Ovary (tissue), 9 donors: ENCODE measurements around the gene MLF2. TPM values are rescaled to one million over a fixed set of nuclear protein-coding genes. Genes with fewer than 3 reads are reported as not detected.

ENCODE experiments used
- DNase-seq, 5 donors: peaks; one replicate each; pipeline ENCODE4 v3.0.0-alpha.2; 2019 to 2020
- H3K27ac ChIP-seq, 2 donors: fragments of 200-600 bp; one replicate each; pipeline versions ENCODE4 v1.5.1 to v1.8.0; 2019 to 2022
- H3K27me3 ChIP-seq: fragments of 200-600 bp; one replicate; pipeline ENCODE4 v1.8.0; 2022
- H3K36me3 ChIP-seq: fragments of 200-600 bp; sonication (generic); one replicate; pipeline ENCODE4 v1.5.1; 2019
- H3K4me1 ChIP-seq: one replicate; pipeline ENCODE4 v1.8.1; 2013; ENCODE audit warnings: mild to moderate bottlenecking, moderate library complexity; ENCODE audit not compliant: insufficient read depth
- H3K4me3 ChIP-seq: fragments of 200-600 bp; sonication (generic); one replicate; pipeline ENCODE4 v1.5.1; 2017
- H3K9me3 ChIP-seq, 2 donors: fragments of 200-600 bp in 1 of 2; sonication (generic) in 1 of 2; one replicate each; pipeline versions ENCODE4 v1.5.1 to v1.8.1; 2013 to 2019; ENCODE audit warnings: mild to moderate bottlenecking in 1 of 2, moderate library complexity in 1 of 2
- EP300 ChIP-seq: sonication (generic); formaldehyde crosslinking; IDR thresholded peaks from one replicate; pipeline ENCODE4 v1.6.1; 2017; ENCODE audit warnings: antibody characterized with exemption
- POLR2A ChIP-seq: fragments of 450-650 bp; IDR thresholded peaks from one replicate; pipeline ENCODE4 v1.6.1; 2017; ENCODE audit warnings: antibody characterized with exemption, mild to moderate bottlenecking, moderate library complexity
- WGBS, 3 donors: extraction: QIAGEN DNeasy Blood & Tissue Kit in 1 of 3; methylation state at CpG; one replicate each; pipeline versions ENCODE4 v1.1.5 to v1.1.7; 2013 to 2017; 5-methylcytosine and 5-hydroxymethylcytosine counted together
- intact Hi-C, 4 donors: fragments of 100-400 bp; cut with DNase I; formaldehyde crosslinking; loops; one replicate each; pipeline versions ENCODE4 v1.11.0 to v1.15.1; 2022 to 2023
- polyA plus RNA-seq, 2 donors: library from polyadenylated mRNA; stranded (reverse); fragments of 200-250 nt in 1 of 2; fragments of 350-450 nt in 1 of 2; fragmentation: Illumina TruSeq in 1 of 2; extraction: RNeasy Lipid Tissue Mini Kit (QIAGEN cat#74804) in 1 of 2; gene quantifications; one replicate each; pipeline ENCODE4 v1.2.3, GENCODE V29; 2013 to 2014
- small RNA-seq: library from RNA; depleted of rRNA; stranded (forward); fragments of <200 nt; gene quantifications from one replicate; pipeline ENCODE3, GENCODE V24; 2016
- total RNA-seq, 7 donors: library from RNA; depleted of rRNA in 2 of 7; stranded (reverse); fragments of >200 nt in 2 of 7; fragmentation: NEBNext Ultra II Directional in 3 of 7; extraction: Animal tissue kit (Norgen Biotek cat#: 25700) in 3 of 7; gene quantifications; one replicate each; pipeline versions ENCODE4 v1.1.0 to v1.2.4, GENCODE V29; 2016 to 2023
- TF ChIP-seq, protein P1 (sequence below), 3 donors: fragments of 450-650 bp in 2 of 3; fragments of 200-600 bp in 1 of 3; IDR thresholded peaks; one replicate each; pipeline versions ENCODE4 v1.5.1 to v1.8.0; 2016 to 2022; ENCODE audit warnings: antibody characterized with exemption in 3 of 3, mild to moderate bottlenecking in 1 of 3
- donor health status: DM: no; HTN: no; CAD: no; lungs with moderate emphysema.
- donor health status: DM: no; HTN: no; CAD: no.
- donor health status: Bipolar disorder and iron deficiency.
- donor health status: DM: yes; HTN: yes; CAD: no.
- donor health status: DM: no; HTN: no; CAD: no.
- donor health status: DM: yes; HTN: yes; CAD: no.

Gene MLF2
- total and polyA plus RNA-seq, 9 donors = 64.1 to 162 (median 140) TPM

DNA sequence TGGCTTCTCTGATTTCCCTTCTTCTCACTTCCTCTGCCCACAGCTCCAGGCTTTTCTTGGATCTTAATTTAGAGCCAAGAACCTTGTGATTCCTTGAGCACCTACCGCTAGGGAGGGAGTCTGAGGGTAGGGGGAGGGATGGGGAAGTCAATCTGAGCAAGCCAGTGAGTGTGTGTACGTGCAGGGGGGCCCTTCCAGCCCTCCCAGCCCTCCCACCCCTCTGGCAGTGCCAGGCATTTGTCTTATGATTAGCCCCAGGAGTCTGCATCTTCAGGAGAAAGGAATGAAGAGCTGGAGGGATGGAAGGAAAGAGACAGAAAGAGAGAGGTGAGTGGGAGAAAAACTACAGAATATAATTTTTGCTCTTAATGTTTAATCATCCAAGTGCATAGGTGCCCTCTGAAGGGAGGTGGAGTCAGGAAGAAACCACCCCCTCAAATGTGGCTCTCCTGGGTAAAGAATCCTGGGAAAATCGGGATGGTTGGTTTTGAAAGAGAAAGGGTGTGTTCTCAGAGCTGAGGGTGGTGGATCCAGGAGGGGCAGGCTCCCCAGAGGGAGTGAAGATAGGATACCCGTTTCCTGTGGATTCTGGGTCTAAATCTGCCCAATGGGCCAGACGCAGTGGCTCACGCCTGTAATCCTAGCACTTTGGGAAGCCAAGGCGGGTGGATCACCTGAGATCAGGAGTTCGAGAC is 54.4 kb downstream of the MLF2 start:
- Histone ChIP-seq H3K36me3 (no peaks in the 10 kb centered on the region), H3K4me3 (no peak overlapping the region), H3K27ac (no peak overlapping the region), H3K4me1 (peaks cover 2% of the 10 kb centered on the region), H3K27me3 (no peaks in the 10 kb centered on the region), H3K9me3 (no peaks in the 10 kb centered on the region)
- WGBS, 3 donors = 66 to 69% (median 69%) methylated on average over 8 of the region's 8 CpGs
- DNase-seq = no peak
- TF ChIP-seq POLR2A = no peak
- TF ChIP-seq, protein P1, sequence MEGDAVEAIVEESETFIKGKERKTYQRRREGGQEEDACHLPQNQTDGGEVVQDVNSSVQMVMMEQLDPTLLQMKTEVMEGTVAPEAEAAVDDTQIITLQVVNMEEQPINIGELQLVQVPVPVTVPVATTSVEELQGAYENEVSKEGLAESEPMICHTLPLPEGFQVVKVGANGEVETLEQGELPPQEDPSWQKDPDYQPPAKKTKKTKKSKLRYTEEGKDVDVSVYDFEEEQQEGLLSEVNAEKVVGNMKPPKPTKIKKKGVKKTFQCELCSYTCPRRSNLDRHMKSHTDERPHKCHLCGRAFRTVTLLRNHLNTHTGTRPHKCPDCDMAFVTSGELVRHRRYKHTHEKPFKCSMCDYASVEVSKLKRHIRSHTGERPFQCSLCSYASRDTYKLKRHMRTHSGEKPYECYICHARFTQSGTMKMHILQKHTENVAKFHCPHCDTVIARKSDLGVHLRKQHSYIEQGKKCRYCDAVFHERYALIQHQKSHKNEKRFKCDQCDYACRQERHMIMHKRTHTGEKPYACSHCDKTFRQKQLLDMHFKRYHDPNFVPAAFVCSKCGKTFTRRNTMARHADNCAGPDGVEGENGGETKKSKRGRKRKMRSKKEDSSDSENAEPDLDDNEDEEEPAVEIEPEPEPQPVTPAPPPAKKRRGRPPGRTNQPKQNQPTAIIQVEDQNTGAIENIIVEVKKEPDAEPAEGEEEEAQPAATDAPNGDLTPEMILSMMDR (IDR thresholded peaks at IDR 0.05) = no peak
- no peak for TF ChIP-seq EP300
- intact Hi-C loops = no loop called here

Small RNAs within 50 kb of the gene (small RNA-seq; reads per million reads assigned to genes)
- not detected for gene RNU6-781P

Other genes with a start within 250 kb of the MLF2 start
- gene GAPDH, start 218.6 kb downstream of the MLF2 start, total RNA-seq = 1,000 to 10,000 TPM in 5 of 7 donors, 100 to 1,000 TPM in 2; 661 to 1,442 (median 1,249) TPM
- 1,000 to 10,000 TPM; 1,086 to 1,247 TPM for gene GAPDH, start 218.6 kb downstream of the MLF2 start, polyA plus RNA-seq
- 10 to 100 TPM; 10.9 to 31.4 (median 22.9) TPM for gene IFFO1, start 197.1 kb downstream of the MLF2 start, total RNA-seq
- gene IFFO1, start 197.1 kb downstream of the MLF2 start, polyA plus RNA-seq = 10 to 100 TPM in 1 of 2 donors, 1 to 10 TPM in 1; 9.7 to 25.9 TPM
- gene NOP2, start 184.8 kb downstream of the MLF2 start, total RNA-seq = 10 to 100 TPM; 11.6 to 46.9 (median 24.5) TPM
- gene NOP2, start 184.8 kb downstream of the MLF2 start, polyA plus RNA-seq = 10 to 100 TPM; 11.6 to 31.2 TPM
- 100 to 1,000 TPM; 137 to 297 (median 227) TPM for gene CHD4, start 145.8 kb downstream of the MLF2 start, total RNA-seq
- gene CHD4, start 145.8 kb downstream of the MLF2 start, polyA plus RNA-seq = 100 to 1,000 TPM; 118 to 177 TPM
- gene LPAR5, start 117.2 kb downstream of the MLF2 start, total RNA-seq = 1 to 10 TPM in 6 of 7 donors, under 1 TPM in 1; 0.83 to 2.2 (median 1.3) TPM
- 1 to 10 TPM in 1 of 2 donors, under 1 TPM in 1; 0.57 to 2.6 TPM for gene LPAR5, start 117.2 kb downstream of the MLF2 start, polyA plus RNA-seq
- 1 to 10 TPM in 3 of 7 donors, under 1 TPM in 4; 0.30 to 2.5 (median 0.92) TPM for gene ACRBP, start 105.7 kb downstream of the MLF2 start, total RNA-seq
- gene ACRBP, start 105.7 kb downstream of the MLF2 start, polyA plus RNA-seq = 1 to 10 TPM in 1 of 2 donors, under 1 TPM in 1; 0.54 to 2.9 TPM
- gene ING4, start 90.0 kb downstream of the MLF2 start, total RNA-seq = 10 to 100 TPM; 26.1 to 39.9 (median 35.0) TPM
- gene ING4, start 90.0 kb downstream of the MLF2 start, polyA plus RNA-seq = 10 to 100 TPM; 64.9 to 90.0 TPM
- gene ZNF384, start 63.8 kb downstream of the MLF2 start, total RNA-seq = 10 to 100 TPM; 22.1 to 64.9 (median 58.2) TPM
- gene ZNF384, start 63.8 kb downstream of the MLF2 start, polyA plus RNA-seq = 10 to 100 TPM; 44.4 to 59.0 TPM
- 1 to 10 TPM in 2 of 7 donors, under 1 TPM in 4, not detected in 1; 0.11 to 3.1 (median 0.85) TPM for gene PIANP, start 52.3 kb downstream of the MLF2 start, total RNA-seq
- gene PIANP, start 52.3 kb downstream of the MLF2 start, polyA plus RNA-seq = 1 to 10 TPM; 1.2 to 3.9 TPM
- 10 to 100 TPM; 36.4 to 61.4 (median 48.4) TPM for gene COPS7A, start 29.1 kb downstream of the MLF2 start, total RNA-seq
- gene COPS7A, start 29.1 kb downstream of the MLF2 start, polyA plus RNA-seq = 10 to 100 TPM; 45.7 to 74.8 TPM
- 1,000 to 10,000 TPM in 1 of 7 donors, 100 to 1,000 TPM in 6; 100 to 1,013 (median 576) TPM for gene PTMS, start 13.2 kb upstream of the MLF2 start, total RNA-seq
- 100 to 1,000 TPM; 550 to 594 TPM for gene PTMS, start 13.2 kb upstream of the MLF2 start, polyA plus RNA-seq
- gene LAG3, start 19.4 kb upstream of the MLF2 start, total RNA-seq = 10 to 100 TPM in 6 of 7 donors, 1 to 10 TPM in 1; 8.5 to 21.8 (median 16.0) TPM
- gene LAG3, start 19.4 kb upstream of the MLF2 start, polyA plus RNA-seq = 10 to 100 TPM in 1 of 2 donors, 1 to 10 TPM in 1; 4.7 to 13.7 TPM
- gene CD4, start 36.4 kb upstream of the MLF2 start, total RNA-seq = 10 to 100 TPM in 4 of 7 donors, 1 to 10 TPM in 3; 2.1 to 12.5 (median 10.3) TPM
- gene CD4, start 36.4 kb upstream of the MLF2 start, polyA plus RNA-seq = 10 to 100 TPM in 1 of 2 donors, 1 to 10 TPM in 1; 7.3 to 40.2 TPM
- gene GPR162, start 68.7 kb upstream of the MLF2 start, total RNA-seq = 10 to 100 TPM in 2 of 7 donors, 1 to 10 TPM in 4, under 1 TPM in 1; 0.60 to 12.0 (median 7.6) TPM
- gene GPR162, start 68.7 kb upstream of the MLF2 start, polyA plus RNA-seq = 1 to 10 TPM; 1.2 to 9.0 TPM
- gene P3H3, start 75.3 kb upstream of the MLF2 start, total RNA-seq = 10 to 100 TPM; 24.0 to 92.3 (median 70.2) TPM
- 10 to 100 TPM in 1 of 2 donors, 1 to 10 TPM in 1; 4.7 to 48.8 TPM for gene P3H3, start 75.3 kb upstream of the MLF2 start, polyA plus RNA-seq
- 10 to 100 TPM in 5 of 7 donors, 1 to 10 TPM in 1, under 1 TPM in 1; 0.34 to 15.0 (median 11.0) TPM for gene GNB3, start 87.8 kb upstream of the MLF2 start, total RNA-seq
- gene GNB3, start 87.8 kb upstream of the MLF2 start, polyA plus RNA-seq = 1 to 10 TPM; 1.8 to 7.8 TPM
- gene CDCA3, start 98.1 kb upstream of the MLF2 start, total RNA-seq = 1 to 10 TPM in 2 of 7 donors, under 1 TPM in 5; 0.18 to 1.6 (median 0.74) TPM
- gene CDCA3, start 98.1 kb upstream of the MLF2 start, polyA plus RNA-seq = 1 to 10 TPM in 1 of 2 donors, under 1 TPM in 1; 0.68 to 1.6 TPM
- gene USP5, start 99.0 kb upstream of the MLF2 start, total RNA-seq = 10 to 100 TPM; 13.9 to 84.3 (median 63.0) TPM
- 10 to 100 TPM; 23.7 to 30.1 TPM for gene USP5, start 99.0 kb upstream of the MLF2 start, polyA plus RNA-seq
- gene TPI1, start 114.4 kb upstream of the MLF2 start, total RNA-seq = 100 to 1,000 TPM; 136 to 443 (median 295) TPM
- gene TPI1, start 114.4 kb upstream of the MLF2 start, polyA plus RNA-seq = 100 to 1,000 TPM; 267 to 594 TPM
- 10 to 100 TPM in 3 of 7 donors, 1 to 10 TPM in 4; 5.8 to 14.7 (median 8.5) TPM for gene SPSB2, start 120.2 kb upstream of the MLF2 start, total RNA-seq
- 1 to 10 TPM in 1 of 2 donors, under 1 TPM in 1; 0.38 to 8.1 TPM for gene SPSB2, start 120.2 kb upstream of the MLF2 start, polyA plus RNA-seq
- gene LRRC23, start 151.7 kb upstream of the MLF2 start, total RNA-seq = 10 to 100 TPM; 13.9 to 67.6 (median 16.7) TPM
- gene LRRC23, start 151.7 kb upstream of the MLF2 start, polyA plus RNA-seq = 10 to 100 TPM; 11.2 to 16.5 TPM
- 10 to 100 TPM in 5 of 7 donors, 1 to 10 TPM in 2; 8.3 to 22.3 (median 11.5) TPM for gene ENO2, start 161.4 kb upstream of the MLF2 start, total RNA-seq
- 10 to 100 TPM in 1 of 2 donors, 1 to 10 TPM in 1; 5.0 to 19.4 TPM for gene ENO2, start 161.4 kb upstream of the MLF2 start, polyA plus RNA-seq
- 100 to 1,000 TPM in 5 of 7 donors, 10 to 100 TPM in 2; 73.9 to 324 (median 206) TPM for gene ATN1, start 174.8 kb upstream of the MLF2 start, total RNA-seq
- 100 to 1,000 TPM in 1 of 2 donors, 10 to 100 TPM in 1; 41.6 to 179 TPM for gene ATN1, start 174.8 kb upstream of the MLF2 start, polyA plus RNA-seq
- not detected for gene RNU7-1, start 190.7 kb upstream of the MLF2 start, total RNA-seq
- gene RNU7-1, start 190.7 kb upstream of the MLF2 start, polyA plus RNA-seq = not detected
- 1,000 to 10,000 TPM in 1 of 7 donors, 100 to 1,000 TPM in 6; 457 to 1,838 (median 633) TPM for gene C12orf57, start 190.9 kb upstream of the MLF2 start, total RNA-seq
- 1,000 to 10,000 TPM in 1 of 2 donors, 10 to 100 TPM in 1; 40.3 to 1,266 TPM for gene C12orf57, start 190.9 kb upstream of the MLF2 start, polyA plus RNA-seq
- gene PTPN6, start 198.2 kb upstream of the MLF2 start, total RNA-seq = 10 to 100 TPM in 3 of 7 donors, 1 to 10 TPM in 4; 4.6 to 19.8 (median 9.8) TPM
- 10 to 100 TPM in 1 of 2 donors, 1 to 10 TPM in 1; 6.9 to 25.3 TPM for gene PTPN6, start 198.2 kb upstream of the MLF2 start, polyA plus RNA-seq
- 100 to 1,000 TPM; 220 to 324 (median 269) TPM for gene PHB2, start 217.5 kb upstream of the MLF2 start, total RNA-seq
- 100 to 1,000 TPM; 129 to 285 TPM for gene PHB2, start 217.5 kb upstream of the MLF2 start, polyA plus RNA-seq
- gene EMG1, start 217.8 kb upstream of the MLF2 start, total RNA-seq = 10 to 100 TPM; 25.6 to 54.7 (median 41.0) TPM
- 10 to 100 TPM; 21.5 to 39.5 TPM for gene EMG1, start 217.8 kb upstream of the MLF2 start, polyA plus RNA-seq